Panc1 (cell line): Measurements from ENCODE around the gene SLC25A42. TPM values are rescaled to one million over a fixed set of nuclear protein-coding genes. Genes with fewer than 3 reads are reported as not detected.
"Not testable (repeated sequence)": the region's sequence is repeated elsewhere in the genome, so short reads cannot be mapped to it uniquely, and the experiment has no call there.

Source experiments
- ATAC-seq: fragments of 200-7000 bp; cut with Tn5 transposase; 2 replicates; pipeline ENCODE4 v1.9.1; 2020; ENCODE audit warnings: mild to moderate bottlenecking, moderate library complexity
- BruUV-seq: library from RNA; stranded (reverse); fragments of 400-500 nt; replicated peaks from 2 replicates; lab custom pipeline; 2021; lab: Mats Ljungman, UMichigan
- CTCF ChIA-PET: fragments of 300-600 bp; sonication (Branson Sonifier 250); formaldehyde crosslinking; loops from one replicate; lab custom pipeline; 2022; ENCODE audit warnings: antibody characterized with exemption; lab: Charles Lee
- POLR2A ChIA-PET: fragments of 300-600 bp; sonication (Branson Sonifier 250); formaldehyde crosslinking; loops from one replicate; lab custom pipeline; 2022; ENCODE audit warnings: antibody characterized with exemption; lab: Charles Lee
- DNase-seq: peaks from one replicate; pipeline ENCODE4 v3.0.0-alpha.2; 2010; ENCODE audit warnings: low read depth, low spot score
- H3K27ac ChIP-seq: 2 replicates; pipeline ENCODE4 v1.5.1; 2011; ENCODE audit warnings: mild to moderate bottlenecking, low read length, inconsistent platforms
- H3K27me3 ChIP-seq: fragments of 200-500 bp; sonication (Bioruptor generic); 2 replicates; pipeline ENCODE4 v1.6.0; 2014; ENCODE audit warnings: low read length, inconsistent platforms; ENCODE audit not compliant: control insufficient read depth, insufficient read depth
- H3K36me3 ChIP-seq: fragments of 200-500 bp; sonication (Bioruptor generic); 2 replicates; pipeline ENCODE4 v1.5.1; 2014; ENCODE audit warnings: inconsistent platforms, mild to moderate bottlenecking, low read length, moderate library complexity; ENCODE audit not compliant: control insufficient read depth, insufficient read depth
- H3K4me1 ChIP-seq: 2 replicates; pipeline ENCODE4 v1.5.1; 2011; ENCODE audit warnings: inconsistent platforms, mild to moderate bottlenecking, low read length, moderate library complexity; ENCODE audit not compliant: control insufficient read depth, insufficient read depth
- H3K4me3 ChIP-seq, 2 experiments: 2 replicates each; pipeline ENCODE4 v1.5.1; 2011 to 2012; ENCODE audit warnings: low read depth in 2 of 2, low read length in 2 of 2, mild to moderate bottlenecking in 2 of 2, inconsistent platforms in 1 of 2, moderate library complexity in 1 of 2
- H3K9me3 ChIP-seq: fragments of 200-500 bp; sonication (Bioruptor generic); 2 replicates; pipeline ENCODE4 v1.5.1; 2014; ENCODE audit warnings: low read depth, mild to moderate bottlenecking, inconsistent platforms, low read length, moderate library complexity; ENCODE audit not compliant: control insufficient read depth, insufficient read depth
- CTCF ChIP-seq: fragments of 450-650 bp; IDR thresholded peaks from 2 replicates; pipeline ENCODE4 v1.5.1; 2017; ENCODE audit warnings: mild to moderate bottlenecking
- POLR2AphosphoS5 ChIP-seq: IDR thresholded peaks from 2 replicates; pipeline ENCODE4 v1.6.1; 2012; ENCODE audit warnings: mild to moderate bottlenecking, low read depth, low read length, moderate library complexity
- SIN3A ChIP-seq: IDR thresholded peaks from 2 replicates; pipeline ENCODE4 v1.6.1; 2012; ENCODE audit warnings: low read depth, mild to moderate bottlenecking, low read length, moderate library complexity, borderline replicate concordance; ENCODE audit not compliant: insufficient read depth
- in situ Hi-C: cut with HindIII; loops from 2 replicates; pipeline ENCODE4 v1.10.0; 2016; ENCODE audit warnings: low sequenced_read_pairs, low pct_unique_long_range_greater_than_20kb
- intact Hi-C: fragments of 100-400 bp; cut with micrococcal nuclease; formaldehyde crosslinking; loops from one replicate; pipeline ENCODE4 v1.10.0; 2022; ENCODE audit not compliant: unreplicated experiment
- total RNA-seq: library from RNA; stranded (reverse); gene quantifications from one replicate; pipeline ENCODE4 v1.2.1, GENCODE V29; 2021; ENCODE audit not compliant: unreplicated experiment

SLC25A42 gene
- total RNA-seq, 1 experiment from 2014 or later: 2.6 TPM

- ChIA-PET POLR2A (no interaction called here), CTCF (no interaction called here)
- intact Hi-C loops (loop anchor here (10.0 kb wide), 1 partner anchor 68 kb away; the partner anchor contains the start of gene SLC25A42), in situ Hi-C loops (no loop called here)
- Histone ChIP-seq H3K27ac (no peak overlapping the region), H3K4me1 (no peaks in the 10 kb centered on the region; the same call in 1 of the 2 replicates), H3K36me3 (peaks cover 3% of the 10 kb centered on the region; the same call in 1 of the 2 replicates), H3K9me3 (no peaks in the 10 kb centered on the region), H3K4me3 (no peak overlapping the region), H3K27me3 (no peaks in the 10 kb centered on the region)
- BruUV-seq: no TSS peak
- DNase-seq (no peak), ATAC-seq (no peak)
- TF ChIP-seq CTCF: no peak
Measured at GRCh38 chr19:19132912-19133311, 69.1 kb downstream of the SLC25A42 start.

- peaks cover 5% of the 10 kb centered on the region; the same call in 1 of the 2 replicates for H3K36me3 ChIP-seq
- H3K27ac ChIP-seq: no peak overlapping the region
- intact Hi-C loops: loop anchor here (10.0 kb wide), 1 partner anchor 69 kb away; the partner anchor contains the start of gene SLC25A42
- no peaks in the 10 kb centered on the region for H3K27me3 ChIP-seq
- no peaks in the 10 kb centered on the region for H3K9me3 ChIP-seq
- ATAC-seq (no peak), DNase-seq (no peak)
- POLR2A ChIA-PET: no interaction called here
- TF ChIP-seq SIN3A (no peak), CTCF (no peak)
- H3K4me1 ChIP-seq: no peaks in the 10 kb centered on the region; the same call in 1 of the 2 replicates
- in situ Hi-C loops: no loop called here
- BruUV-seq: no TSS peak
- CTCF ChIA-PET: no interaction called here
- no peak overlapping the region for H3K4me3 ChIP-seq
Measured at GRCh38 chr19:19133985-19134384, 70.2 kb downstream of the SLC25A42 start.

GRCh38 chr19:19134687-19135158, 70.9 kb downstream of the SLC25A42 start:
- H3K27me3 ChIP-seq: no peaks in the 10 kb centered on the region
- no peak for DNase-seq
- no peak for TF ChIP-seq POLR2AphosphoS5
- H3K9me3 ChIP-seq: no peaks in the 10 kb centered on the region
- in situ Hi-C loops: no loop called here
- ATAC-seq: no peak
- H3K36me3 ChIP-seq: peaks cover 5% of the 10 kb centered on the region; the same call in 1 of the 2 replicates
- ChIA-PET POLR2A (no interaction called here), CTCF (no interaction called here)
- intact Hi-C loops: loop anchor here (10.0 kb wide), 1 partner anchor 70 kb away; the partner anchor contains the start of gene SLC25A42
- H3K27ac ChIP-seq: no peak overlapping the region
- H3K4me3 ChIP-seq: no peak overlapping the region
- BruUV-seq: no TSS peak
- no peaks in the 10 kb centered on the region; the same call in 1 of the 2 replicates for H3K4me1 ChIP-seq

- BruUV-seq, in situ Hi-C loops, ATAC-seq, H3K4me1 ChIP-seq, H3K27ac ChIP-seq, POLR2A ChIA-PET, H3K9me3 ChIP-seq, H3K36me3 ChIP-seq, H3K27me3 ChIP-seq, H3K4me3 ChIP-seq, DNase-seq, CTCF ChIA-PET: not testable (repeated sequence)
- intact Hi-C loops: loop anchor here (10.0 kb wide), 1 partner anchor 71 kb away; the partner anchor contains the start of gene SLC25A42
Measured at GRCh38 chr19:19135713-19136112, 71.9 kb downstream of the SLC25A42 start.
